ENCODE results near the gene TTC39A.

Gene TTC39A

GRCh38 chr1:51320967-51321923 lies 9.1 kb downstream of the TTC39A start:
- no peak overlapping the region for H3K4me3 ChIP-seq (ENCODE audit: low read depth, low read length)
- DNase-seq (ENCODE audit: low read depth) = no peak

GRCh38 chr1:51317798-51318197 lies 12.6 kb downstream of the TTC39A start:
- no peak overlapping the region for H3K4me3 ChIP-seq (ENCODE audit: low read depth, low read length)
- DNase-seq (ENCODE audit: low read depth) = no peak

GRCh38 chr1:51316846-51317120 lies 13.6 kb downstream of the TTC39A start:
- no peak overlapping the region for H3K4me3 ChIP-seq (ENCODE audit: low read depth, low read length)
- DNase-seq (ENCODE audit: low read depth) = no peak

GRCh38 chr1:51316113-51316845 lies 14.1 kb downstream of the TTC39A start:
- DNase-seq (ENCODE audit: low read depth) = no peak
- H3K4me3 ChIP-seq (ENCODE audit: low read depth, low read length) = no peak overlapping the region

GRCh38 chr1:51314974-51315373 lies 15.4 kb downstream of the TTC39A start:
- no peak overlapping the region for H3K4me3 ChIP-seq (ENCODE audit: low read depth, low read length)

GRCh38 chr1:51313961-51314777 lies 16.2 kb downstream of the TTC39A start:
- peak; percentile 44 for DNase-seq (ENCODE audit: low read depth)
- no peak overlapping the region for H3K4me3 ChIP-seq (ENCODE audit: low read depth, low read length)

More at GRCh38 chr1:51314974-51315373, 15.4 kb downstream of the TTC39A start:
- DNase-seq (ENCODE audit: low read depth) = no peak

GRCh38 chr1:51313268-51313852 lies 17.0 kb downstream of the TTC39A start:
- DNase-seq (ENCODE audit: low read depth) = no peak
- H3K4me3 ChIP-seq (ENCODE audit: low read depth, low read length) = no peak overlapping the region

- no peak overlapping the region for H3K4me3 ChIP-seq (ENCODE audit: low read depth, low read length)
- no peak for DNase-seq (ENCODE audit: low read depth)
Observed at GRCh38 chr1:51312718-51313117, 17.6 kb downstream of the TTC39A start.

GRCh38 chr1:51311826-51312225 lies 18.5 kb downstream of the TTC39A start:
- DNase-seq (ENCODE audit: low read depth) = no peak
- H3K4me3 ChIP-seq (ENCODE audit: low read depth, low read length) = no peak overlapping the region

DNA sequence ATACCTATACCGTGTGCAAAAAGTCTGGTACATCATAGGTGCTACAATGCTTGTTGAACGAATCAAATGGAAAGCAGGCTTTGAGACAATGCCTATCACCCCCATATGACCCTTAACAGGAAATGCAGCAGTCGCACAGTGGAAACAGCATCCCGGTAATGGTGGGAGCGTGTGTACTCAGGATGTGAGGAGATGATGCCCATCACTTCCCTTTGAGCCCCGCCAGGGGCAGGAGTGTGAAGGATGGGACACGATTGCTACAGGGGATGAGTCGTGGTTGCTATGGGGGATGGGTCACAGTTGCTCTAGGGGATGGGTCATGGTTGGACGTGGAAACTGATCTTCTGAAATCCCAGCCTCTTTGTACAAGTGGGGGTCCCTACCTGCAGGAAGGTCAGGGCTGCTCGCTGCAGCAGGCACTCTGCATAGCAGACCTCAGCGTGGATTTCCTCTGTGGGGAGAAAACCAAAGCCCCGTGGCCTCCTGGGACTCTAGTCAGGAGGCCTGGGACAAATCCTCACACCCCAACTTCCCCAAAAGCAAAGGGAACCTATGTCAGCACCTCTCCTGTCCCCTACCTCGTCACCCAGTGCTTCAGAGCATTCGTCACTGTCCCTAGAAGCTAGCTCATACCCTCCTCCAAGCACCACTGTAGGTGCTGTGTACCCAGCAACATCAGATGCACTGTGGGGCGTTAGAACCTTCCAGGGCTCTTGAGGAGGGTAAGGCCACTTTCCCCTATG lies 19.3 kb downstream of the TTC39A start:
- peak; percentile 13 for DNase-seq (ENCODE audit: low read depth)
- H3K4me3 ChIP-seq (ENCODE audit: low read depth, low read length) = no peak overlapping the region

DNA sequence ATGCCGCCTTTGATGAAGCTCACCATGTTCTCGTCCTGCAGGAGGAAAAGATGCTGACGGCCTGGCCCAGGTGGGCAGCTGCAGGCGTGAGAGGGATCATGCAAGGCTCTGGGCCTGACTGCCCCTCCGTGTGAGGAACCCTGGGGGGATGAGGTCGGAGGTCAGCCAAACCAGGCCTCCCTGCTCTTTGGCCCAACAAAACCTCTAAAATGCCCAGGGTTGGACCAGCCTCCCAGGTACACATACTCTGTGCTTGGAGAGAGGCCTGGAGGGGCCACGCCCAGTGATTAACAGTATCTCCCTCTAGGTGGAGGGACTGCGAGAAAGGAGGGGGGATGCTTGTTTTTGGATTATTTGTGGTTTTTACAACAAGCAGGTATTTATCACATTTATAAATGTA lies 21.1 kb downstream of the TTC39A start:
- no peak for DNase-seq (ENCODE audit: low read depth)
- no peak overlapping the region for H3K4me3 ChIP-seq (ENCODE audit: low read depth, low read length)

GRCh38 chr1:51308636-51309035 lies 21.7 kb downstream of the TTC39A start:
- no peak overlapping the region for H3K4me3 ChIP-seq (ENCODE audit: low read depth, low read length)
- DNase-seq (ENCODE audit: low read depth) = no peak

DNA sequence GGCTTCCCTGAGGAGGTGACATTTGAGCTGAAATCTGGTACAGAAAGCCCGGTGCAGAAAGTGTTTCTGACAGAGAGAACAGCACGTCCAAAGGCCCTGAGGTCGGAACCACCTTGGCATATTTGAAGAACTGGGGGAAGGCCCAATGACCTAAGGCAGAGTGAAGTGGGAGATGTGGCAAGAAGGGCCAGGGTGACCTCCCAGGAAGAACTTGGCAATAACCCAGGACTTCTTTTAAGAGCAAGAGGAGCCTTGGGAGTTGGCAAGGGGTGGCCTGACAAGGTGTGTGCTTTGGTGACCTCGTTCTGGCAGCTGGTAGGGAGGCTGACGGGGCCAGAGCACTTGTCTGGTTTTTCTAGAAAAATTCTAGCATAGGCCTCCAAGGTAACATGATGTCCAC lies 23.4 kb downstream of the TTC39A start:
- H3K4me3 ChIP-seq (ENCODE audit: low read depth, low read length) = no peak overlapping the region
- DNase-seq (ENCODE audit: low read depth) = no peak

- H3K4me3 ChIP-seq (ENCODE audit: low read depth, low read length) = no peak overlapping the region
- no peak for DNase-seq (ENCODE audit: low read depth)
Observed at GRCh38 chr1:51305371-51305823, 25.0 kb downstream of the TTC39A start.

DNA sequence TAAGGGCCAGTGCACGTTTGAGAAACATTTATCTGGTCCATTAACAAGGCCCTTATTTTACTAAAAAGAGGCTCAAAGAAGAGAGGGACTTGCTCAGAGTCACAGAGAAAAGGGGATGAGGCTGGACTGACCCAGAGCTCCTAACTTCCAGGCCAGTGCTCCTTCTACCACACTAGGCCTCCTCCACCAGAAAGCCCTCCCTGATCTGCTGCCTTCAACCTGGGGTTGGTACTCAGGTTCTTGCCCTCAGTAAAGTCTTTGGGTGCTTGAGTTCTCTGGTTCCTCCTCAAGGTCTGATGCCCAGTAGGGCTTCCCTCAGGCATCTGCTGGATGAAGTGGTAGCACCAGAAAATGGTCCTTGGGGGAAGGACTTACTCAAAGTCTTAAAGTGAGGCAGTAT lies 26.0 kb downstream of the TTC39A start:
- no peak for DNase-seq (ENCODE audit: low read depth)
- H3K4me3 ChIP-seq (ENCODE audit: low read depth, low read length) = no peak overlapping the region

DNA sequence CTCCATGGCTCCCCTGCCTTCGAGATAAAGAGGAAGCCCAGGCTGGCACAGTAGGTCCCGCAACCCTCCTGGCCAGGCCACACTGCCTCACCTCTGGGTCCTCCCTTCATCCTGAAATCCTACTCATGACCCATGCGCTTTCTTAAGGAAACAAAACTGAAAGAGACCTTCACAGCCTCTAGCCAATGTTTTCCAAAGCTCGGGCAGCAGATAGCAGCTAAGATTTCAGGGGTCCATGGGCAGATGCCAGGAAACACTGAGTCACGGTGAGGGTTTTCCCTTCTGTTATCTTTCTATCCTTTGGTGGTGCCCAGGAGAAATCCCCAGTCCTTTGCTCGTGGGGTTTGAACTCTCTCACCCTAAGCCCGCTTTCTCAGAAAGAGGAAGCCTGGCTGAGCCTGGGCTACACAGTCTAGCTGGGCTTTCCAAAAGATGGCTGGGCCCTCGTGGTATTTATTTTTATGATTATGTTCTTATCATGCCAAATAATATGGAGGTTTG lies 26.6 kb downstream of the TTC39A start:
- no peak for DNase-seq (ENCODE audit: low read depth)
- no peak overlapping the region for H3K4me3 ChIP-seq (ENCODE audit: low read depth, low read length)

- H3K4me3 ChIP-seq (ENCODE audit: low read depth, low read length) = no peak overlapping the region
- DNase-seq (ENCODE audit: low read depth) = no peak
Observed at GRCh38 chr1:51303315-51303714, 27.0 kb downstream of the TTC39A start.

- no peak for DNase-seq (ENCODE audit: low read depth)
- no peak overlapping the region for H3K4me3 ChIP-seq (ENCODE audit: low read depth, low read length)
Observed at GRCh38 chr1:51302746-51303145, 27.6 kb downstream of the TTC39A start.

DNA sequence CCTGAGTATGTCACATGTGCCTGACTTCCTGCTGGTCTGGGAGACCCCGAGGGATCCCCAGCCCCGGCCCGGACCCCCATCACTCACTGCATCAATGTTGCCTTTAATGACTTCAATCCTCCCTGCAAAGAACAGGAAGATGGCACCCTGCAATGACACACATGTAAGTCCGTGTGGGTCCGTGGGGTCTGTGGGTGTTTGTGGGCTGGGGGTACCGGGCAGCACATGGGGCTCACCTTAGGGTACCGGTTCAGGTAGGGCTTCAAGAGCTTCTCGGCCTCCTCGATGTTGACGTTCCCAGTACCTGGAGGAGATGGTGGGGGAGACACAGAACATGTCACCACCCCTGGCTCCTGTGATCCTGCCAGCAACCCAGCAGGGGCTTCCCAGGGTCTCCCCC lies 28.1 kb downstream of the TTC39A start:
- DNase-seq (ENCODE audit: low read depth) = no peak
- no peak overlapping the region for H3K4me3 ChIP-seq (ENCODE audit: low read depth, low read length)

All from skeletal muscle cell (primary cell).